Kidney tubule cell (primary cell): ENCODE results near the gene TTPAL.

Experiments
- DNase-seq: peaks from one replicate; pipeline ENCODE4 v3.0.0-alpha.2; 2018; ENCODE audit warnings: low spot score

Gene TTPAL

DNA sequence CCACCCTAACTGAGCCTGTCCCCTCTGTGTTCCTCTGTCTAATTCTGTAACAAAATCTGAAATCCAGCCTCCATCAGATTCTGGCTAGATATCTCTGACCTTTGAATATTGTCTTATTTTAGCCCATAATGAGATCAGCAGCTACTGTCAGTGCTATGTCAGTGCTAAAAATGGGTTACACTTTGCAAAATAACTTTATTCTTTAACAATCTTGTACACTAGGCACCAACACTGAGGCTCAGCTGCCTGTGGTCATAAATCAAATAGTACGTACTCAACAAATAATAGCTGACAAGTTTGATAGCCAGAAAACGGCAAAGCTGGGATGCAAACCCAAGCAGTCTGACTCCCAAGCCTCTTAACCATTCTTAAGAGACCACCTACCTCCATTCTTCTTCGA is 22.1 kb downstream of the TTPAL start:
- DNase-seq: no peak

DNA sequence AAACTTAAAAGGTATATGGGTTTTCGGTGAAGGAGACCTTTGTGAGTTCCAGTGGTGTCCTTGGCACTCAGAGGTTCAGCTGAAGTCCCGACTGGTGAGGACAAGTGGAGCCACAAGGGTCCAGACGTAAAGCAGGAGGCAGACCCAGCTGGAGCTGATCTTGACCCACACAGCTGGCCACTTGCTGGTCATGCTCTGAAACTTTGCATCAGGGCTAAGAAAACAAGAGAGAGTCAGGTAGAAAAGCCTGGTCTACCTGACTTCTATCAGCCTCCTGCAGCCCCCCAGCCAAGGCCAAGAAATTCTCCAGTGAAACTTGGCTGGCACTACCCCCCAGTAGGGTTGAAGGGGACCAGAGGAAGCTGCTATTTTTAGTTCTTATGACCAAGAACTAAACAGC is 24.5 kb downstream of the TTPAL start:
- no peak for DNase-seq

DNA sequence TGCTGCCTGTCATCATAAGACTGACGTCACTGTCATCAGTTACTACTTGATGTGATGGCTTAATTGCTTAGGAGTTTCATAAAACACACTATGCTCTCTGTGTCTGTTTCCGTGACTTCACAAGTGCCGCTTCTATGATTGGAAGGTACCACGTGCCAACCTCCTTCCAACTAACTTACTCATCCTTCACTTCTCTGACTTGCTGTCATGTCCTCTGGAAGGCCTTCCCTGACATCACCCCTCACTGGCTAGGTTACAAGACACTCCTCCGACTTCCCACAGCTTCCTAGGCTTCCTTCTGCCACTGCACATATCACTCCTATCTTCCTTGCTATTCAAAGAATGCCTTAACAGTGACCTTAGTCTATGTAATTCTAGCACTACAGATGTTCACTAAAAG is 25.8 kb downstream of the TTPAL start:
- peak; percentile 14 for DNase-seq

DNA sequence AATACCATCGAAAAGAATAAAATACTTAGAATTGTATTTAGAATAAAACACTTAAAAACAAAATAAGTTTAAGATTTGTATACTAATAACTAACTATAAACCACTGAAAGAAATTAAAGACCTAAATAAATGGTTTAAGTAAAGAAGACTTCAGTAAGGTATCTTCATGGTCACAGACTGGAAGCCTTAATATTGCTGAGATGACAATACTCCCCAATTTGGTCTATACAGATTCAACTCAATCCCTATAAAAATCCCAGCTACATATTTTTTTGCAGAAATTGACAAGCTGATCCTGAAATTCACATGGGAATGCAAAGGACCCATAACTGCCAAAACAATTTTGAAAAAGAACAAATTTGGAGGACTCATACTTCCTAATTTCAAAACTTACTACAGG is 27.3 kb downstream of the TTPAL start:
- no peak for DNase-seq

DNA sequence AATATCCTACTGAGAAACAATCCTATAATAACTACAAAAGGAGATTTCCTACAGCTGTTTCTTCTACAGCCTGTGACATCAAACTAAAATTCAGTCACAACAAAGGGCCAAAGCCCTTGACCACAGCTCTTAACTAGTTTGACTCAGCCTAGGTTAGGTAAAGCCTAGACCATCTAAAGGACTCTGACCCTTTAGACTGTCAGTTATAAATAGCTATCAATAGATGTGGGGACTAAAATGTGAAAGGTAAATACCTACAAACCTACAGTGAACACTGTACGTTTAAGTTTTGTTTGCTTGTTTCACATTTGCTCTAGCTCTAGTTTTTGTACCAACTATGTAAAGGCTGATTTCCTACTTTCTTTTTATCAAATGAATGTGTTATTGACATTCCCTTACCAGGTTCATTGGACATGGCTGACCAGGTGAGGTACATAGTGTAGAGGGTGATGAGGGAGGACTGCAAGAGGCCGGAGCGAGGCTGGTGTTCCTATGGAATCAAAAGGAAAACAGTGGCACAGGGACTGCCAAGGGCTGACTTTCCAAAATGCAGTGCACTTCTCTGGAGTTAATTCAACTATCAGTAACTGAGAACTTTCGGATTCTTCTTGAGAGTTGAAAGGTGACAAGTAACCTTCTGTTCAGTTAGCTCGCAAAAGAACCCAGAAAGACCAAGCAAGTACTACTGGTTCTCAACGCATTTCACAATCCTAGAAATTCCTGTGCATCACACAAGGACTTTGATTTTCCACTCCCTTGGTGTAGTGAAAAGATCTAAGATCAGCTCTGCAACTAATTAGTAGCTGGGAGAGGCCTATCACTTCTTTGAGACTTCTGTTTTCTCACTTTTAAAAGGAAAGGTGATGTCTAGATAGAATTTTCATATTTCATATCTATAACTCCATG is 29.0 kb downstream of the TTPAL start:
- no peak for DNase-seq

DNA sequence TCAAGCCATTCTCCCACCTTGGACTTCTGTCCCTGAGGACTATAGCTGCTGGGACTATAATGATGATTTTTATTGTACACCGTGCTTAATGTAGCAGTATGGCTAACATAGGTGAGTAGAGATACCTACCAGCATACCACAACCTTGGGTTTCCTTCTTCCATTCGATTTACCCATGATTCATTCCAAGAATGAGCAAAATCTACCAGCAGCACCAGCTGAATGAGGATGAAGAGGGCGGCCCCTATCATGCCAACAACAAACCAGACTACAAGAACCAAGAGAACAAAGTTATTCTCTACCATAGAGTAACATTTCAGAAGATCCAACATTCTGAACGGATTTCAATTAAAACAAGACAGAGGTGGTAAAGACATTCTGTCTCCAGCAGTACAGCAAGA is 34.1 kb downstream of the TTPAL start:
- no peak for DNase-seq

DNA sequence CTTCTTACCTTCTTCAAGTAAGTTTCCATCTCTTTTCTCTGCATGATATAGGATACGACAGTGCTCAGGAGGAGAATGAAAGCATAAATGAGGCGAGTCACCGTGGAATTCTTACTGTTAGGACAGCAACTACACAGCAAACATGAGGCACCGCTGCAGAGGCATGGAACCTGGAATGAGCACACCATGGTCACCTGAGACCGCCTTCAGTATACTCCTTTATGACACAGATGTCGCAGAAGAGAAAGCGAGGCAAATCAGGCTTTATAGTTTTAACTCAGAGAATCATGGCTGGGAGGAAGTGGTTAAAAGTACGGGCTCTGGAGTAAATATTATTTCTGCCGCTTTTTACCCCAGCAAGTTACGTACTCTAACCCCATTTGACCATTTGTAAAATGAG is 38.2 kb downstream of the TTPAL start:
- DNase-seq: no peak

DNA sequence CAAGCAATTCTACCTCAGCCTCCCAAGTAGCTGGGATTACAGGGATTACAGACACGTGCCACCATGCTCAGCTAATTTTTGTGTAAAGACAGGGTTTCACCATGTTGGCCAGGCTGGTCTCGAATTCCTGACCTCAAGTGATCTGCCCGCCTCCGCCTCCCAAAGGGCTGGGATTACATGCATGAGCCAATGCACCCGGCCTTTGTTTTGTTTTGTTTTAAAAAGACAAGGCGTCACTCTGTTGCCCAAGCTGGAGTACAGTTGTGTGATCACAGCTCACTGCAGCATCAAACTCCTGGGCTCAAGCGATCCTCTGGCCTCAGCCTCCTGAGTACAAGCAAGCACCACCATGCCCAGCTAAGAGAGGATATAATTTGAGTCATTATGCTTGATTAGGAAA is 40.8 kb downstream of the TTPAL start:
- no peak for DNase-seq

DNA sequence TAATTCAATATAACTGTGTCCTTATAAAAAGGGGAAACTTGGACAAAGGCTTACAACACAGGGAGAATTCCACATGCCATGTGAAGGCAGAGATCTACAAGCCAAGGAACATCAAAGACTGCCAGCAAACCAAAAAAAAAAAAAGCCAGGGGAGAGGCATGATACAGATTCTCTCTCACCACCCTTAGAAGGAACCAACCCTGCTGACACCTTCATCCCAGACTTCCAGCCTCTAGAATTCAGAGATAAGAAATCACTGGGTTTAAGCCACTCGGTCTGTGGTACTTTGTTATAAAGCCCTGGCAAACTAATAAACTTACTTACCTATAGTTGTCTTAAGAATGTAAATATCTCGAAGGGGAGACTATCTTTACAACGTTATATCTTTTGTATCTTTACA is 41.8 kb downstream of the TTPAL start:
- no peak for DNase-seq

DNA sequence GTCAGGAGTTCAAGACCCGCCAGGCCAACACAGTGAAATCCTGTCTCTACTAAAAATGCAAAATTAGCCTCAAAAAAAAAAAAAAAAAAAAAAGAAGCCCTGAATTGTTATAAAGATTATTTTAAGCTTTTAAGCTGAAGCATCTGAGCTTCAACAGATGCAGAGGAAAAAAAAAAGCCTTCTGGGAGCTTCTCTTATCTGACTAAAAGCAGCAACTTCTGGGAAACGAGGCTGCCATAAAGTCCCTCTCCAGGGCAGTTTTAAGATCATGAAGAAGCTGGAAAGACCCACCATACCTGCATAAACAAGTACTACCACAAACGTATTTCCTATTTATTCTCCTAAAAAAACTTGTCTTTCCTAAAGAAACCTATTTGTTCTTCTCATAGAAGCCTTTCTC is 42.6 kb downstream of the TTPAL start:
- no peak for DNase-seq

DNA sequence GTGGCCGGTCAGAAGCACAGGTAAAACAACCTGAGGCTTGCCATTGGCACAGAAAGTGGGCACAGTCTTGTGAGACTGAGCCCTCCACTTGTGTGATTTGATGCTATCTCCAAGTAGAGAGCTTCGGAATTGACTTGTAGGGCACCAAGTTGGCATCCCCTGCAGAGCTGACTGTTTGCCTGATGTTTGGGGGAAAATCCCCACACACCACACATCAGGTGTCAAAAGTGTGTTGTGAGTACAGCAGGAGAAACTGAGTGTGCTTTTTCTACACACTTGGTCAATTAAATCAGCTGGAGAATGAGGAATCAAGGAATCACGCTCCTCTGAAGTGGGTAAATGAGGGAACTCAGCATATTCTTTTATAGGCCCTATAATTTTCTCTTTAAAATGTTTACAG is 45.2 kb downstream of the TTPAL start:
- no peak for DNase-seq

DNA sequence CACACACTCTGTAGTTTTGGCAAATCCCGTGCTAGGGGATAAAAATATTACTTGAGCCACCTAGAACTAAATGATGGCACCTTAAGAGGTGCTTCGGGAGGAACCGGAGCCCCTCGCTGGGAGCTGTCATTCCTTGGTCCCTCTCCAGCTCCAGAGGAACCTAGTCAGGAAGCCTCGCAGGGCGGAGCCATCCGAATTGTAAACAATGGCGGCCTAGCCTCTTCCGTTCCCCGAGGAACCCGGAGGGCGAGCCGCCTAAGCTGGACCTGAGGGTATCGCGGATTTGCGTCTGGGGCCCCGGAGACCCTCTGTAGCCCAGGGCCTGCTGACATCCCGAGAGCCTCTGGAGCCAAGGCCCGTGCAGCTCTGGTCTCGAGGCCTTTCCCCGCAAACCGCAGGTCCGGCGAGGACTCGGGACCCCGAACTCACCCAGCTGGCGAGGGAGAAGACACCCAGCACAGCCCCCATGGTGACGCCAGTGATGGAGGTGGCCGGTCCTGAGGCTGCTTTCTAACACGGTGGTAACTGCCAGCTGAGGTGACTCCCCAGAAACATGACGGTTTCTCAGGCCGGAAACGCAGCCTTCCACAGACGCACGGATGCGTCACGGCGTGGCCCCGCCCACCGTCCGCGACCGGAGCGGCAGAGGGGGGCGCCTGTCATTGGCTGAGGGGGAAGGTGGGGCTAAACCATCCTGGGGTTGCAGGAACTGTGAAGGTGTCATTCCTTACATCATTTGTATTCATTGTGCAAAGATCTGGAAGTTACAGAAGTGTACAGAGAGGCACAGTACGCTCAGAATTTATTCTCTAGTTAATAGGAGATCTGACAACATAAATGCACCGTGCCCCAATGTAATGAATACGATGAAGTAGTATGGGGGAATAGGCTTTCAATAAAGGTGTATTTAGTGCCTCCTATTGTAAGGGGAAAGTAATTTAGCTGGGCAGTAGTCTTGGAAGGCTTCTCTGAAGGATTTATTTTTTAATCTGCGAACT is 46.1 kb downstream of the TTPAL start, which contains the start of gene SERINC3:
Gene SERINC3 (minus strand): TSS at position 587 of the 998 bp plus-strand sequence. CDS start 119 bp downstream, at position 468.
- DNase-seq: peak; percentile 93

DNA sequence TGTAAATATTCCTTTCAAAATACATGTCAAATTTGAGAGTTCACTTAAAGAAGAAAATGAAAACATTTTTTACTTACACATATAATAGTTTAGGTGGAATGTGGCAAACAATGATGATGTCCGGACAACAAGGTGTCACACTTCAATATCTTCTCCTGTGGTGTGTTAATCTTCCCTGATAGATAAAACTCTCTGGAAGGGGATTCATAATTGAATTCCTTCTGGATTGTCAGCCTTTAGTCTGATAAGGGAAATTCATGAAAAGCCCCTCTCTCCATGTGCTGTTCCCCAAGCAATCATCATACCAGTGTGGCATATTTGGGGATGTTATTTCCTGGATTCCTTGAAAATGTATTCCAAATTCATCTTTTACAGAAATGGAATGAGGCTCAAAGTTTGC is 47.2 kb downstream of the TTPAL start:
- no peak for DNase-seq

DNA sequence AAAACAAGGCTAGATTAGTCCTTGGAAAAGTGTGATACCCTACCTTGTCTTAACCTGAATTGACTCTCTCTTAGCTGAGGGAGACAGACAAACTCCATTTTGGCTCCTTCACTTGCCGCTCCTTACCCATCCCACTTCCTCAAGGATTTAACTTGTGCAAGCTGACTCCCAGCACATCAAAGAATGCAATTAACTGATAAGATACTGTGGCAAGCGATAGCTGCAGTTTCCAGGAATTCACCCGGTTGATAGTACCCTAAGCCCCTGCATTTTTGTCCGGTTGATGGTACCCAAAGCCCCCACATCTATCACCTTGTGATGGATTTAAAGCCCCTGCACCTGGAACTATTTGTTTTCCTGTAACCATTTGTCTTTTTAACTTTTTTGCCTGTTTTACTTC is 48.1 kb downstream of the TTPAL start:
- DNase-seq: no peak

DNA sequence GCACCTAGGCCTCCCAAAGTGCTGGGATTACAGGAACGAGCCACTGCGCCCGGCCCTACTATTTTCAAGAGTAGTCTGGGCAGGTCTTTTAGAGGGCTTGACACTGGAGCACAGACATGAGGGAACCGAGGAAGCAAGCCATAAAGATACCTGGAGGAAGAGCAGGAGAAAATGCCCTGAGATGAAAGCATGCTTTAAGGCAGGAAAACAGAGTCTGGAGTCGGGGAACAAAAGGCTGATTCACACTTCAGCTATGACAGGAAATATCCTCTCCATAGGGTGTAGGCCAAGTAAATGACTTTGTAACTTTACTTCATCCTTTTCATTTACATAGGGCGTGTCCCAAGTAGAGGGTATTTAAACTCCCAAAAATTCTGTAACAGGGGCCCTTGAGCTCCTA is 50.5 kb downstream of the TTPAL start:
- DNase-seq: peak; percentile 76

DNA sequence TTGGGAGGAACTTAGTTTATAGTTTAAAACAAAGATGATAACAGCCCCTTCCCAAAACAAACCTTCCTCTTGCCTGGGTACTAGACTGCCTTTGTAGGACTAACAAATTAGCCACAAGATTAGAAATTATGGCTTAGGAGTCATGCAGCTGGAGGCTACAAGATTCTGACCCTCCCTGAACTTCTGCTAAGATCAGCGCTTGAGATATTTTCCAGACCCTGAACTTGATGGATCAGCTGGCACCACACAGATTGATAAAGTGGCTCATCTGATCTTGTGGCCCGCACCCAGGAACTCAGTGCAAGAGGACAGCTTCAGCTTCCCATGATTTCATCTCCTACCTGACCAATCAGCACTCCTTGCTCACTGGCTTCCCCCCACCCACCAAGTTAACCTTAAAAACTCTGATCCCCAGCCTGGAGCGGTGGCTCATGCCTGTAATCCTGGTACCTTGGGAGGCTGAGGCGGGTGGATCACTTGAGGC is 52.1 kb downstream of the TTPAL start:
- DNase-seq: no peak

DNA sequence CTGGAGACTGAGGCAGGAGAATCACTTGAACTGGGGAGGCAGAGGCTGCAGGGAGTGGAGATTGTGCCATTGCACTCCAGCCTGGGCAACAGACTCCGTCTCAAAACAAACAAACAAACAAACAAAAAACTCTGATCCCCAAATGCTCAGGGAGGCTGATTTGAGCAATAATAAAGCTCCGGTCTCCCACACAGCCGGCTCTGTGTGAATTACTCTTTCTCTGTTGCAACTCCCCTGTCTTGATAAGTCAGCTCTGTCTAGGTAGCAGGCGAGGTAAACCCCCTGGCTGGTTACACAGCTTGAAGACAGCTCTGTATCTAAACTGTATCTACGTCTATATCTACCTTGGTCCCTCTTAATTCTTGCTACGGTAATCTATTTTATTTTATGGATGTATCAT is 52.6 kb downstream of the TTPAL start:
- no peak for DNase-seq

DNA sequence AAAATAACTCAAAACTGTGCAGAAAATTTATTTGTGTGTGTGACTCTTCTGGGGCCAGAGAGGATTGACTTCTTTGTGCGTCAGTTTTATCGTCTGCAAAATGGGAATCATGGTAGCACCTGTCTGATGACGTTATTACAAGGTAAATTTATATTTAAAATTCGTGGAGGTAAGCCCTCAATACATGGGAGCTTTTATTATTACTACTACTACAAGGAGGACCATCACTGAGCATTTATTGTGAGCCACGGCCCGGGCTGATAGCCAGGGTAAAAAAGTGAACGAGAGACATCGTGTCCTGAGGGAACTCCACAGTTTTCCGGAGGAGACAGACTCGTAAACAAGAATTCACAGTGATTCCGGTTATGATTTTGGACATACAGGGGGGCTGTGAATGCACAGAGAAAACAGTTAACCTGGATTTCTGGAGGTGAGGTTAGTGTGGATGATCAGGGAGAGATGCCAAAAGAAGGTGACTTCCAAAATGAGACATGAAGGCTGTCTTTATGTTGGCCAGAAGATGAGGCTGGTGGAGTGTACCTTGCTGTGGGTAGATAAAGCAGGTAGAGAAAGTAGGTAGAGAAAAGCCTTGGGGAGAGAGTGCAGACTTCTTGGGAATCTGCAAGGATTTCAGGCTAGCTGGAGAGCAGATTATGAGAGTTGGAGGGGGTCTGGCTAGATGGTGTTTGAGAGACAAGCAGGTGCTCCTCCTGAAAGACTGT is 56.7 kb downstream of the TTPAL start:
- no peak for DNase-seq

DNA sequence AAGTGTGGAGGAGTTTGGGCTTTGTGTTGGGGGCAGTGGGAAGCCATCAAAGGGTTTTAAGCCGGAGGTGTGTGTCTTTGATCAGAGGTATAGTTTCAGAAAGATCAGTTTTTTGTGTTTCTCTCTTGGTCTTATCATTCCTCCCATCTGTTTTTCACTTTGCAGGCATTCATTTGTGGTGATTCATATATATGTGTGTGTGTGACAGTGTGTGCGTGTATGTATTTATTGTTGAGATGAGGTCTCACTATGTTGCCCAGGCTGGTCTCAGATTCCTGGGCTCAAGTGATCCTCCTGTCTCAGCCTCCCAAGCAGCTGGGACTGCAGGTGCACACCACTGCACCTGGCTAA is 57.3 kb downstream of the TTPAL start:
- DNase-seq: peak; percentile 42

DNA sequence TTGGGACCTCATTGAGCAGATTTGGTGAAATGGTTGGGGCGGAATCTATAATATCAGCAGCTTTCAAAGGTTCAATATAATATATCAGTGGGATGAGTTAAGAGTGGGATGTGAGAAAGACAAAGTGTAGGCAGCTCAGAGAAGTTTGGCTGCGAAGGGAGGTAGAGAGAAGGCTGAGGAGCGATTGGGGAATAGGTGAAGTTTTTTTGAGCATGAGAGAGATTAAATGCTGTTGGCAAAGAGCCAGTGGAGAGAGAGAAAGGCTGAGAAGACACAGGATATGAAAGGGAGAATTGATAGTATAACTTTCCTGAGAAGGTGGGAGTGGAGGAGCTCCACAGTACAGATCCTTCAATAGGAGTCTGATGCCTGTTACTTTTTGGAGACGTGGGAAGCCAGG is 58.3 kb downstream of the TTPAL start:
- no peak for DNase-seq

DNA sequence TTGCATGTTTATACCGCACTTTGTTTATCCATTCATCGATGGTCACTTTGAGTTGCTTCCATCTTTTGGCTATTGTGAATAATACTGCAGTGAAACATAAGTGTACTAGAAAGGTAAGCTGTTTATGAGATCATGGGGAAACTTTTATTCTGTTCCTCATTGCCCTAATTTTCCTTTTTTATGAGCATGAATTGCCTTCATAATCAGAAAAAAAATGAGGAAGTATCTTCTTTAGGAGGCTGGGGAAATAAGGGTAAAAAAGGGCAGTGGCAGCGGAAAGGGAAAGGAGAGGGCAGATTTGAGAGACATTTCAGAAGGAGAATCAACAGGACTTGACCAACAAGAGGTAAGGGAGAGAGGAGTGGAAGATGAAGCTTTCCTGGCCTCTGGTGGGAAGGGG is 60.5 kb downstream of the TTPAL start:
- DNase-seq: no peak

DNA sequence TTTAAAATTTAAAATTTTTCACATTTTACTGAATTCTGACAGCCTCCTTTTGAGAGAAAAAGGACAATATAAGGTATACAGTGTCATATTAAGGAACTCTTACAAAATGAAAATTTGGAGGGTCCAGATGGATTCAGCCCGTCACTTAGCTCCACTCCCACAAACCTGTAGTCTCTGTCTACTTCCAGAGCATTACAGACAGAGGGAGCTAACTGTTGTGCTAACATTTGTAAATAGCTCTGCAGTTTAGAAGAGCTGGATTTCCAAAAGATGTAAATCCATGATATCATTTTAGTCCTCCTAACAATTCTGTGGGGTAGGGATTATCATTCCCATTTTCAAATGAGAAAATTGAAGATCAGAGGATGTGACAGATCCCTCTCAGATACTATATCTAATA is 62.3 kb downstream of the TTPAL start:
- no peak for DNase-seq
